ENCODE measurements around the gene SLC25A47. TPM values are rescaled to one million over a fixed set of nuclear protein-coding genes. Genes with fewer than 3 reads are reported as not detected.
A peak's percentile ranks its signal among the peaks of the same experiment; 100 is the strongest.

The SLC25A47 gene
- total RNA-seq, 1 donor from 2014 or later: not detected

DNA sequence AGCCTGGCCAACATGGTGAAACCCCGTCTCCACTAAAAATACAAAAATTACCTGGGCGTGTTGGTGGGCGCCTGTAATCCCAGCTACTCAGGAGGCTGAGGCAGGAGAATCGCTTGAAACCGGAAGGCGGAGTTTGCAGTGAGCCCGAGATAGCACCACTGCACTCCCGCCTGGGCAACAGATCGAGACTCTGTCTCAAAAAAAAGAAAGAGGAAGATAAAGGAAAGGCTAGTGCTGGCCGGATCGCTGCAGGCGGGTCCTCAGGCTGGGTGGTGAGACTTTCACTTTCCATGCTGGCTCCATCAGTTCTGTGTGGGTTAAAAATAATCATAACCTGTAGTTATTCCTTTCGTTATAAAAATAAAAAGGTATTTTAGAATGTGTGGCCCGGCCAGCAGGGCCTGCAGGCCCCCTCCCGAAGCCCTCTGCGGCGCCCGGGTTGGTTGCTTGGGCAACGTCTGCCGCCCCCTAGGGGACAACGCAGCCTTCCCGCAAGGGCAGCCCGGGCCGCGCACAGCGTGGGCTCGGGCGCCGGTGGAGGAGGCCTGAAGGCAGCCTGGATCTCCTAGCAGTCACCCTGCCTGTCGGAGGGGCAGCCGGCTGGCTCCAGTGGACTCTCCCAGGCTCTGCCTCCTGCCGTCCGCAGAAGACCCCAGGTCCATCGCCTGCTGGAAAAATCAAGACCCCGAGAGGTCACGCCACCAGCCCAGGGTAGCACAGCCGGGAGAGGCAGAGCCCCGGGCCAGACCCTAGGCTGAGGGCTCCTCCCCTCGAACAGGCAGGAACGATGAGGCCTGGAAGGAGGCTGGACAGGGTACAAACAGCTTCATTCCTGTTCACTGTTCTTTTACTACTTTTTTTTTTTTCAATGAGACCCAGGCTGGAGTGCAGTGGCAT, 5.0 kb upstream of the SLC25A47 start:
- H3K4me3 Mint-ChIP-seq: peak overlapping the region; percentile 74
- H3K36me3 Mint-ChIP-seq (ENCODE audit: low read depth): no peaks in the 10 kb centered on the region
- peak overlapping the region; percentile 71 for H3K27ac Mint-ChIP-seq
- peak; percentile 90 for DNase-seq
- intact Hi-C loops (cut with micrococcal nuclease): no loop called here
- no peaks in the 10 kb centered on the region for H3K9me3 Mint-ChIP-seq
- peaks cover 9% of the 10 kb centered on the region for H3K4me1 Mint-ChIP-seq
- no peaks in the 10 kb centered on the region for H3K27me3 Mint-ChIP-seq

DNA sequence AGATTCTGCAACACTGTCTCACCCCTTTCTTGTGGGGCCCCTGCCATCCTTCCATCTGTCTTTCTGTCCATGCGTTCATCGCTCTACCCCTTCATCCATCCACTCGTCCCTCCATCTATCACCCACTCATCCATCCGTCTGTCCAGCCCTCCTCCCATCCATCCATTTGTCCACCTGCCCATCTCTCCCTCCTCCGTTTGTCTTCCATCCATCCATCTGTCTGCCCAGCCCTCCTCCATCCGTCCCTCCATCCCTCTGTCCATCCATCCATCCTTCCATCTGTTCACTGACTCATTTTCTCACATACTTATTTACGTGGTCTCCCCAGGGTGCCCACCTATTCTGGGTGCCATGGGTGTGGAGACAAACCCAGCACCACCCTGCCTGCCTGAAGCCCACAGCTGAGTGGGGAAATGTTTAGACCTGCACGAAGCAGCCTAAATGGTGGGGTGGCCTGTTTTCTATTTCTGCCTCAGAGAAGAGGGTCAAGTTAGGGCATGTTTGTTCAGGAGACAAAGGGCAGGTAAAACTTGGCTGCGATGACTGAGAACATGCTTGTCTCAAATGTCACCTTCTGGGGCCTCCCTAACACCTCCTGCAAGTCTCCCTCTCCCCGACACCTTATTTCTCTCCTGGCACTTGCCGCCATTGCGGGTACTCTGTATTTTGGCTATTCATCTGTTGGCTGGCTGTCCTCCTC, 2.8 kb upstream of the SLC25A47 start:
- intact Hi-C loops (cut with micrococcal nuclease): no loop called here
- Mint-ChIP-seq H3K4me1 (peaks cover 4% of the 10 kb centered on the region), H3K36me3 (ENCODE audit: low read depth) (no peaks in the 10 kb centered on the region), H3K27me3 (no peaks in the 10 kb centered on the region), H3K9me3 (no peaks in the 10 kb centered on the region), H3K4me3 (no peak overlapping the region), H3K27ac (no peak overlapping the region)
- no peak for DNase-seq

DNA sequence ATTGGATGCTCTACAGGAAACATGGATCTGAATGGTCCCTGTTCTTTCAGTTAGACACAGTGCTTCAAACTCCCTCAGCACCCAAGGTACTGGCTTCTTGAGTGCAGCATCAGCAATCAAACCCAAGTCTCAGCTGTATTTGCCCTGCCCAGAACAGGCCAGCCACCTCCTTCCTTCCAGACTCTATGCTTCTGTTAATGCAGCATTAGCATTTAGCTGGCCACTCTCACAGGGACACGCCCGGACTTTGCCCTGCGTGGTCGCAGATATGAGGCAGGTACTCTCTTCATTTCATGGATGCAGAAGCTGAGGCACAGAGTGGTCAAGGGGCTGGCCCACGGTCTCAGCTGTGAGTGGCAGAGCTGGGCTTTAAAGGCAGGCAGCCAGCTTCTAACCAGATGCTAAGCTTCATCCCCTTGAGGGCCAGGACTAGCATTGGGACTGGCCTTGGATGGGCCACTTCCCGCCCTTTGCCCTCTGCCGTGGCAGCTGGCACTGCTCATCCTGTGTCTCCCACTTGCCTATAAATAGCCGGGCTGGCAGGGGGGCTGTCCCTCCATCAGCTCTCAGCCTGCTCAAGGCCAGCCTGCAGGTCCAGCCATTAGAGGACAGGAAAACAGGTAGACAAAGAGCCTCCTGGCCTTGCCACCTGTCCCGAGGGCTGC, 1.5 kb upstream of the SLC25A47 start:
- no peaks in the 10 kb centered on the region for H3K9me3 Mint-ChIP-seq
- no peaks in the 10 kb centered on the region for H3K36me3 Mint-ChIP-seq (ENCODE audit: low read depth)
- DNase-seq: no peak
- H3K4me3 Mint-ChIP-seq: no peak overlapping the region
- H3K27ac Mint-ChIP-seq: no peak overlapping the region
- no peaks in the 10 kb centered on the region for H3K27me3 Mint-ChIP-seq
- H3K4me1 Mint-ChIP-seq: peaks cover 4% of the 10 kb centered on the region
- intact Hi-C loops (cut with micrococcal nuclease): no loop called here

DNA sequence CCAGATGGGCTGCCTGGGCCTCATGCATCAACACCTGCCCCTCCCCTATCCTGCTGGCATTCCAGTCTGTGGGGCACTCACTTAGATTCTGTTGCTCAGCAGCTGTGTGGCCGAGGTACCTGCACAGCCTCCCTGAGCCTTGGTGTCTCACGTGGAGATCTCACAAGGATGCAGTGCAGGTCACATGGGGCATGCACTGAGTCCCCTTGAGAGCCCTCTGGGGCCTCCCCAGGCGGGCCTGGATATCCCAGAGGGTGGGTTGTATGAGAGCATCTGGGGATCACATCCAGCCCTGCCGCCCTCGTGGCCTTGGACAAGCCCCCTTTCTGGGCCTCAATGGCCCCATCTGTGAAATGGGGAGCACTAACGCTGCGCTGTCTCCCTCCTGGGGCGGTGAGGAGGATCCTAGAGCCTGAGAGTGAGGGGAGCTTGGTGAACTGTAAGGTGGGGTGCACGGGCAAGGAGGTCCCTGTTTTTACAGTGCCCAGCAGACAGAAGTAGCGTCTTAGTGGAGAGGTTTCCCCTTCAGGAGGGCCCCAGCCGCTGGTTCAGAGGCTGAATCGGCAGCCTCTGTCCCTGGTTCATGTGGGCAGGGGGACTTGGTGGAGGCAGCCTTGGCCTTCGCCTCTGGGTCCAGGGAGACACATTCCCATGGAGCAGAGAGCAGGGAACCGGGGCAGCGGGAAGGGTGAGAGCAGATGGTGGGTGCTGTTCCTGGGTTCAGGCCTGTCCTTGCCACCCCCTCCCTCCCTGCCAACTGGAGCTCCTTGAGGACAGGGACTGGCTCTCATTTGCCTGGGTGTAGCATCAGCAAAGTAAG, 791 bp upstream of the SLC25A47 start:
- H3K4me1 Mint-ChIP-seq: peaks cover 4% of the 10 kb centered on the region

DNA sequence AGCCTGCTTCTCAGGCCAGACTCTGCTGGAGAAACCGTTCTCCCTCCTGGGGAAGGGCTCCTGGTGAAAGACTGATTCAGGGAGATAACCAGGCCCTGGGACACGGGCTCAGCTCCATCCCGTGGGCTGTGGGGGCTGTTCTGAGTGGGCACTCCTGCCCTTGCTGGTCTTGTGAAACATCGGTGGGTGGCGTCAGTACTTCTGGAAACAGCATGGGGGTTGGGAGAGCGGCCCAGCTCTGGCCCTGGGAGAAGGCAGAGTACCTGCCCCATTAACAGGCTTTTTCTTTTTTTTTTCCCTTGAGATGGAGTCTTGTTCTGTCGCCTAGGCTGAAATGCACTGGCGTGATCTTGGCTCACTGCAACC, 786 bp downstream of the SLC25A47 start:
- H3K27me3 Mint-ChIP-seq: no peaks in the 10 kb centered on the region
- H3K27ac Mint-ChIP-seq: no peak overlapping the region

More for the DNA sequence above, 791 bp upstream of the SLC25A47 start:
- no peak overlapping the region for H3K4me3 Mint-ChIP-seq
- peak overlapping the region; percentile 34 for H3K27ac Mint-ChIP-seq
- no peaks in the 10 kb centered on the region for H3K36me3 Mint-ChIP-seq (ENCODE audit: low read depth)
- H3K9me3 Mint-ChIP-seq: no peaks in the 10 kb centered on the region
- DNase-seq: no peak
- H3K27me3 Mint-ChIP-seq: no peaks in the 10 kb centered on the region
- intact Hi-C loops (cut with micrococcal nuclease): no loop called here

DNA sequence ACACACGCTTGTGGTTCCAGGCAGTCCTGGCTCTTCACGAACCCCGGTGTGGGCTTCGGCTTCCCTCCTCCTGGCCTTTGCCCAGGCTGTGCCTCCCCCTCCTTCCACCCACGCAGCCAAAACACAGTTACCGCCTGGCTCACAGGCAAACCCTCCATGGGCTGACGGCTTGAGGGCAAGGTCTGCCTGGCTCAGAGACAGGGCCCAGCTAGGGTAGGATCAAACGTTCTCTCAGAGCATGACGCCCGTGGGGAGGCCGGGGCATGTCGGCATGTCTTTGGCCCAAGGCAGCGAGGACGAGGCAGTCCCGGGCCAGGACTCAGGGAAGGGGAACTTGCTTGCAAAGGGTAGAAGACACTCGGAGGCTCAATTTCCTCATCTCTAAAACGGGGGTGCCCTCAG, 2.1 kb downstream of the SLC25A47 start:
- H3K27ac Mint-ChIP-seq: no peak overlapping the region
- no peaks in the 10 kb centered on the region for H3K4me1 Mint-ChIP-seq
- no peak for DNase-seq

More for the DNA sequence above, 786 bp downstream of the SLC25A47 start:
- Mint-ChIP-seq H3K9me3 (no peaks in the 10 kb centered on the region), H3K4me1 (no peaks in the 10 kb centered on the region), H3K36me3 (ENCODE audit: low read depth) (no peaks in the 10 kb centered on the region), H3K4me3 (no peak overlapping the region)
- intact Hi-C loops (cut with micrococcal nuclease): no loop called here
- no peak for DNase-seq

DNA sequence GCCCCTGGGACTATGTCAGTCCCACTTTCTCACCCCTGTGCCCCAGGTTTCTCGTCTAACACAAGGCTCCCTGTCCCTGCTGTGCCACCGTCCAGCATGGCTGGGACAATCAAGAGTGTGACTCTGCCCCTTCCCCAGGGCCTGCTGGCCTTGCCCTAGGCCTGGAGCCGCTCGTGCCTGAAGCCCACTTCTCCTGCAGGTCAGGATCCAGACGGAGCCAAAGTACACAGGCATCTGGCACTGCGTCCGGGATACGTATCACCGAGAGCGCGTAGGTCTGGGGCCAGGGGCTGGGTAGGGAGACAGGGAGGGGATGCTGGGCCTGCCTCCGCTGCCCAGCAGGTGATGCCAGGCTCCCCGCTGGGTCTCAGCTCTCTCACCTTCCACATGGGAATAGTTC, 2.8 kb downstream of the SLC25A47 start:
- H3K4me3 Mint-ChIP-seq: no peak overlapping the region
- H3K27ac Mint-ChIP-seq: no peak overlapping the region
- no peaks in the 10 kb centered on the region for H3K4me1 Mint-ChIP-seq
- no peaks in the 10 kb centered on the region for H3K27me3 Mint-ChIP-seq
- no peaks in the 10 kb centered on the region for H3K9me3 Mint-ChIP-seq
- no peaks in the 10 kb centered on the region for H3K36me3 Mint-ChIP-seq (ENCODE audit: low read depth)
- intact Hi-C loops (cut with micrococcal nuclease): no loop called here
- DNase-seq: no peak

More for the DNA sequence above, 2.1 kb downstream of the SLC25A47 start:
- no peak overlapping the region for H3K4me3 Mint-ChIP-seq
- H3K27me3 Mint-ChIP-seq: no peaks in the 10 kb centered on the region
- H3K9me3 Mint-ChIP-seq: no peaks in the 10 kb centered on the region
- intact Hi-C loops (cut with micrococcal nuclease): no loop called here
- no peaks in the 10 kb centered on the region for H3K36me3 Mint-ChIP-seq (ENCODE audit: low read depth)

DNA sequence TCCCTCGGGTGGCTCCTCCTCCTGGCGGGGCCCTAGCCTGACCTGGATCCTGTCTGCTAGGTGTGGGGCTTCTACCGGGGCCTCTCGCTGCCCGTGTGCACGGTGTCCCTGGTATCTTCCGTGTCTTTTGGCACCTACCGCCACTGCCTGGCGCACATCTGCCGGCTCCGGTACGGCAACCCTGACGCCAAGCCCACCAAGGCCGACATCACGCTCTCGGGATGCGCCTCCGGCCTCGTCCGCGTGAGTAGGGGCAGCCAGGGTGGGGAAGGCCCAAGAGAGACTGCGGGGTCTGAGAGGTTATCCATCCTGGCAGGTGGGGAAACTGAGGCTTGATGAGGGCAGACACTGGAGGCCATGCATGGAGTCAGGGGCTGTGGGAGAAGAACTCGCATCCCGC, 4.0 kb downstream of the SLC25A47 start:
- Mint-ChIP-seq H3K9me3 (no peaks in the 10 kb centered on the region), H3K4me3 (no peak overlapping the region), H3K27ac (no peak overlapping the region), H3K27me3 (no peaks in the 10 kb centered on the region), H3K4me1 (no peaks in the 10 kb centered on the region), H3K36me3 (ENCODE audit: low read depth) (no peaks in the 10 kb centered on the region)
- intact Hi-C loops (cut with micrococcal nuclease): no loop called here
- no peak for DNase-seq

DNA sequence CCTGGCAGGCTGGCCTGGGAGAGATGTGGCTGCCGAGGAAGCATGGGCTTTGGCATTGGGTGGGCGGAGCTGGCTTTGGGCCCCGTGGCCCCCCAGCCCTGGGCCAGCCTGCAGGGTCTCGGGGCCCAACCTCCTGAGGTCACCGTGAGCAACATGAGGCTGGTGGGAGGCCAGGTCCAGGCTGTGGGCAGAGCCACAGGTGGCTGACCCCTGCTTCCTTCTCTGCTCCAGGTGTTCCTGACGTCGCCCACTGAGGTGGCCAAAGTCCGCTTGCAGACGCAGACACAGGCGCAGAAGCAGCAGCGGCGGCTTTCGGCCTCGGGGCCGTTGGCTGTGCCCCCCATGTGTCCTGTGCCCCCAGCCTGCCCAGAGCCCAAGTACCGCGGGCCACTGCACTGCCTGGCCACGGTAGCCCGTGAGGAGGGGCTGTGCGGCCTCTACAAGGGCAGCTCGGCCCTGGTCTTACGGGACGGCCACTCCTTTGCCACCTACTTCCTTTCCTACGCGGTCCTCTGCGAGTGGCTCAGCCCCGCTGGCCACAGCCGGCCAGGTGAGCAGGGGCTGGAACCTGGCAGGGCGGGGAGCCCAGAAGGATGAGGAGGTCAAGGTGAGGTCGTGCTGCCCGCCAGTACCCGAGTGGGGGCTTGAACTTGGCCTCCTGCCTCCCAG, 5.5 kb downstream of the SLC25A47 start:
- Mint-ChIP-seq H3K27me3 (no peaks in the 10 kb centered on the region), H3K27ac (no peak overlapping the region), H3K4me1 (no peaks in the 10 kb centered on the region), H3K9me3 (no peaks in the 10 kb centered on the region), H3K36me3 (ENCODE audit: low read depth) (peaks cover 3% of the 10 kb centered on the region), H3K4me3 (no peak overlapping the region)
- no peak for DNase-seq
- intact Hi-C loops (cut with micrococcal nuclease): no loop called here

DNA sequence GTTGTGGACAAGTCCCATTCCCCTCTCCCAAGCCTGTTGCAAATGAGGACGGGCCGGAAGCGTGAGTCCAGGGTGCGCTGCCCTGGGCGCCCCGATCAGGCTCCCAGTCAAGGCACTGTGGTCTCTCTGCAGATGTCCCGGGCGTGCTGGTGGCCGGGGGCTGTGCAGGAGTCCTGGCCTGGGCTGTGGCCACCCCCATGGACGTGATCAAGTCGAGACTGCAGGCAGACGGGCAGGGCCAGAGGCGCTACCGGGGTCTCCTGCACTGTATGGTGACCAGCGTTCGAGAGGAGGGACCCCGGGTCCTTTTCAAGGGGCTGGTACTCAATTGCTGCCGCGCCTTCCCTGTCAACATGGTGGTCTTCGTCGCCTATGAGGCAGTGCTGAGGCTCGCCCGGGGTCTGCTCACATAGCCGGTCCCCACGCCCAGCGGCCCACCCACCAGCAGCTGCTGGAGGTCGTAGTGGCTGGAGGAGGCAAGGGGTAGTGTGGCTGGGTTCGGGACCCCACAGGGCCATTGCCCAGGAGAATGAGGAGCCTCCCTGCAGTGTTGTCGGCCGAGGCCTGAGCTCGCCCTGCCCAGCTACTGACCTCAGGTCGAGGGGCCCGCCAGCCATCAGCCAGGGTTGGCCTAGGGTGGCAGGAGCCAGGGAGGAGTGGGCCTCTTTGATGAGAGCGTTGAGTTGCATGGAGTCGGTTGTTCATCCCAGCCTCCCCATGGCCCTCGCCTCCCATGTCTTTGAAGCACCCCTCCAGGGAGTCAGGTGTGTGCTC, 6.3 kb downstream of the SLC25A47 start:
- Mint-ChIP-seq H3K4me1 (no peaks in the 10 kb centered on the region), H3K27me3 (no peaks in the 10 kb centered on the region), H3K4me3 (no peak overlapping the region), H3K27ac (no peak overlapping the region), H3K36me3 (ENCODE audit: low read depth) (peaks cover 6% of the 10 kb centered on the region), H3K9me3 (no peaks in the 10 kb centered on the region)
- no peak for DNase-seq
- intact Hi-C loops (cut with micrococcal nuclease): no loop called here

DNA sequence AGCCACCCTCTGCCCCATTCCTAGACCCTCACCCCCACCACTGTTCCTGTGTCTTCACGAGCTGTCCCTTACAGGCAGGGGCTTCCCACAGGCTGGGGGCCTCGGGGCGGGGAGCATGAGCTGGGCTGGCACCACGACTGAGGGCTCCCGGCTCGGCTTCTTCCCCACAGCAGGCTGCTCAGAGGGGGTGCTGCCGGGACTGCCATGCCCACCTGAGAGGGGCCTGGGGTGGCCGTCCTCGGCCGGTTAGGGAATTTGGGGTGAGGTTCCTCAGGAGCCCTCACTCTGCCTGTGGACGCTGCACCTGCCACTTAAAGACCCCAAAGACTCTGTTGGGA, 6.8 kb downstream of the SLC25A47 start:
- Mint-ChIP-seq H3K9me3 (no peaks in the 10 kb centered on the region), H3K4me1 (no peaks in the 10 kb centered on the region), H3K4me3 (no peak overlapping the region), H3K36me3 (ENCODE audit: low read depth) (peaks cover 11% of the 10 kb centered on the region), H3K27ac (no peak overlapping the region), H3K27me3 (no peaks in the 10 kb centered on the region)
- no peak for DNase-seq
- intact Hi-C loops (cut with micrococcal nuclease): no loop called here

DNA sequence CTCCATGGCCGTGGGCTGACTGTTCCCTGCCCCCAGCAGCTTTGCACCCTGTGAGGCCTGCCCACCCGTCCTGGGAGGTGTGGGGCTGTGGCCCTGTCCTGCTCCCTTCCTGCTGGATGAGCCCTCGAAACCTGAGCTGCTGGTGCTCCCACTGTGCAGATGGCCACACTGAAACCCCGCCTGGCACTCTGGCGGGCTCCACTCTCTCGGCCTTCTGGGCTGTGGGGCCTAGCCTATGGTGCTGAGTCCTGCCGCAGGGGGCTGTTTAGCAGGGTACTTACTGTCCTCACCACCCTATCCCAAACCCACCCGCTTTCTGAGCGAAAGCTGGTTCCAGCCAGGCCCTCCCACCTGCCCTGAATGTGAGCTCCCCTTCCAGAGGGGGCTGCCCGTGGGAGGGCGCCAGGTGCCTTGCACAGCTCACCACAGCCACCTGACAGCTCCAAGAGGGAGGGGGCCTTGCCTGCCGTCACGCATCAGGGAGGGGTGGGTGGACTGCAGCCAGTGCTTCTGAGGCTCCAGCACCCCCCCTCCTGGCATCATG, 7.3 kb downstream of the SLC25A47 start:
- peaks cover 13% of the 10 kb centered on the region for H3K36me3 Mint-ChIP-seq (ENCODE audit: low read depth)
- DNase-seq: no peak

More for the DNA sequence above, 7.3 kb downstream of the SLC25A47 start:
- H3K27ac Mint-ChIP-seq: no peak overlapping the region
- no peak overlapping the region for H3K4me3 Mint-ChIP-seq
- no peaks in the 10 kb centered on the region for H3K4me1 Mint-ChIP-seq
- intact Hi-C loops (cut with micrococcal nuclease): no loop called here
- no peaks in the 10 kb centered on the region for H3K9me3 Mint-ChIP-seq
- no peaks in the 10 kb centered on the region for H3K27me3 Mint-ChIP-seq

All from activated CD4-positive, alpha-beta T cell treated with anti-CD3 and anti-CD28 coated beads, Interleukin-2, amount 10 ng/mL, durations not matched to agents 24 days and 14 days (primary cell).